HL-60 (cell line): ENCODE data around the gene SPAG9.

ENCODE experiments used
- GABPA ChIP-seq: IDR thresholded peaks from 2 replicates; pipeline ENCODE4 v1.6.1; 2012; ENCODE audit warnings: low read depth
- POLR2AphosphoS5 ChIP-seq: IDR thresholded peaks from 2 replicates; pipeline ENCODE4 v1.6.1; 2012; ENCODE audit warnings: low read depth
- TF ChIP-seq, protein P1 (sequence below): IDR thresholded peaks from one replicate; pipeline ENCODE4 v1.5.1; 2011; ENCODE audit warnings: low read length, control low read depth, inconsistent platforms; ENCODE audit not compliant: insufficient read depth
- TF ChIP-seq, protein P2 (sequence below): IDR thresholded peaks from 2 replicates; pipeline ENCODE4 v1.6.1; 2012; ENCODE audit warnings: low read depth; ENCODE audit not compliant: insufficient replicate concordance

DNA sequence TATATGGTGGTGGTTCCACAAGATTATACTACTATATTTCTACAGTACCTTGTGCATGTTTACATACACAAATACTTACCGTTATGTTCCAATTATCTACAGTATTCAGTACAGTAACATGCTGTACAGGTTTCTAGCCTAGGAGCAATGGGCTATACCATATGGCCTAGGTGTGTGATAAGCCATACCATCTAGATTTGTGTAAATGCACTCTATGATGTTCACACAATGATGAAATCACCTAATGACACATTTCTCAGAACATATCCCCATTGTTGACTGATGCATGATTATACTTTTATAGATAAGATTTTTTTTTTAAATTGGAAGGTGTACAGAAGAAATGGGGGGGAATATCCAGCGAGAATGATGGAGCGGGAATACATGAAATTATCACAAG is 131.5 kb downstream of the SPAG9 start:
- TF ChIP-seq, protein P1, sequence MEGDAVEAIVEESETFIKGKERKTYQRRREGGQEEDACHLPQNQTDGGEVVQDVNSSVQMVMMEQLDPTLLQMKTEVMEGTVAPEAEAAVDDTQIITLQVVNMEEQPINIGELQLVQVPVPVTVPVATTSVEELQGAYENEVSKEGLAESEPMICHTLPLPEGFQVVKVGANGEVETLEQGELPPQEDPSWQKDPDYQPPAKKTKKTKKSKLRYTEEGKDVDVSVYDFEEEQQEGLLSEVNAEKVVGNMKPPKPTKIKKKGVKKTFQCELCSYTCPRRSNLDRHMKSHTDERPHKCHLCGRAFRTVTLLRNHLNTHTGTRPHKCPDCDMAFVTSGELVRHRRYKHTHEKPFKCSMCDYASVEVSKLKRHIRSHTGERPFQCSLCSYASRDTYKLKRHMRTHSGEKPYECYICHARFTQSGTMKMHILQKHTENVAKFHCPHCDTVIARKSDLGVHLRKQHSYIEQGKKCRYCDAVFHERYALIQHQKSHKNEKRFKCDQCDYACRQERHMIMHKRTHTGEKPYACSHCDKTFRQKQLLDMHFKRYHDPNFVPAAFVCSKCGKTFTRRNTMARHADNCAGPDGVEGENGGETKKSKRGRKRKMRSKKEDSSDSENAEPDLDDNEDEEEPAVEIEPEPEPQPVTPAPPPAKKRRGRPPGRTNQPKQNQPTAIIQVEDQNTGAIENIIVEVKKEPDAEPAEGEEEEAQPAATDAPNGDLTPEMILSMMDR, result no peak
- TF ChIP-seq POLR2AphosphoS5 (no peak), GABPA (no peak)
- TF ChIP-seq, protein P2, sequence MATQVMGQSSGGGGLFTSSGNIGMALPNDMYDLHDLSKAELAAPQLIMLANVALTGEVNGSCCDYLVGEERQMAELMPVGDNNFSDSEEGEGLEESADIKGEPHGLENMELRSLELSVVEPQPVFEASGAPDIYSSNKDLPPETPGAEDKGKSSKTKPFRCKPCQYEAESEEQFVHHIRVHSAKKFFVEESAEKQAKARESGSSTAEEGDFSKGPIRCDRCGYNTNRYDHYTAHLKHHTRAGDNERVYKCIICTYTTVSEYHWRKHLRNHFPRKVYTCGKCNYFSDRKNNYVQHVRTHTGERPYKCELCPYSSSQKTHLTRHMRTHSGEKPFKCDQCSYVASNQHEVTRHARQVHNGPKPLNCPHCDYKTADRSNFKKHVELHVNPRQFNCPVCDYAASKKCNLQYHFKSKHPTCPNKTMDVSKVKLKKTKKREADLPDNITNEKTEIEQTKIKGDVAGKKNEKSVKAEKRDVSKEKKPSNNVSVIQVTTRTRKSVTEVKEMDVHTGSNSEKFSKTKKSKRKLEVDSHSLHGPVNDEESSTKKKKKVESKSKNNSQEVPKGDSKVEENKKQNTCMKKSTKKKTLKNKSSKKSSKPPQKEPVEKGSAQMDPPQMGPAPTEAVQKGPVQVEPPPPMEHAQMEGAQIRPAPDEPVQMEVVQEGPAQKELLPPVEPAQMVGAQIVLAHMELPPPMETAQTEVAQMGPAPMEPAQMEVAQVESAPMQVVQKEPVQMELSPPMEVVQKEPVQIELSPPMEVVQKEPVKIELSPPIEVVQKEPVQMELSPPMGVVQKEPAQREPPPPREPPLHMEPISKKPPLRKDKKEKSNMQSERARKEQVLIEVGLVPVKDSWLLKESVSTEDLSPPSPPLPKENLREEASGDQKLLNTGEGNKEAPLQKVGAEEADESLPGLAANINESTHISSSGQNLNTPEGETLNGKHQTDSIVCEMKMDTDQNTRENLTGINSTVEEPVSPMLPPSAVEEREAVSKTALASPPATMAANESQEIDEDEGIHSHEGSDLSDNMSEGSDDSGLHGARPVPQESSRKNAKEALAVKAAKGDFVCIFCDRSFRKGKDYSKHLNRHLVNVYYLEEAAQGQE, result no peak
